DMS 273 (cell line): ENCODE data around the gene TRIM5.
"Not testable (repeated sequence)": the region's sequence is repeated elsewhere in the genome, so short reads cannot be mapped to it uniquely, and the experiment has no call there.

ENCODE experiments used
- DNase-seq: peaks from one replicate; lab custom pipeline; 2025; ENCODE audit not compliant: unreplicated experiment; lab: John Stamatoyannopoulos, UW

TRIM5 gene

DNA sequence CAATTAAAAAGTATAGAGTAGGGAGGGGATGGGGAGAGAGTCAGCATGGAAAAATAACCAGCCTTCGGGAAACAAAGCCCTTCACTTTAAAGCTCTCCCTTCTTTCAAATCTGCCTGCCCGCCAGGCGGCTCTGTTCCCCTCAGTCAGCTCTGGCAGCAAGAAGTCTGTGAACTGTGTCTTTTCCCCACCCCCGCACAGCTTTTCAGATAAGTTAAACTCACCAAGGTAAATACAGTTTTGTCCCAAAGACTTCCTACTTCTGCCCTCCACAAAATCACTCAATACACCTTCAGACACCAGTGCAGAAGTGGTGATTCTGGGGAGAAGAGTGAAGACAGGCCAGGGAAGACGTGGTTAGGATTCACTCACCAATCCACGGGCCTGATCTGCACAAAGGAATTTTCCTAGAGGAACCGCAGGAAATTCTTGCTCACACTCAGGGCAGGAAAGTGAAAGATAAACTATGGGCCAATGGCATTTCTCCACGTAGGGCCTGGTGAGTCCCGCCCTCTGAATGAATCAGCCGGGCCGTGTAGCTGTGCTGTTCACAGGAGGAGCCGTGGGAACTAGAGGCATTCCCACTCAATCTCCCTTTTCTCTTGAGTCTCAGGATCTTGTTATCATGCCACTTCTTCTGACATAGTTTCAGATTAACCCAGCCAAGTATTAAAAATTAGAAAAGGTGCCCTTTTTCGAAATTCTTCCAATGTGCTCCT lies at the start of gene TRIM5:
TRIM5 (minus strand) TSS at position 429 of the 717 bp plus-strand sequence. CDS start 4,897 bp downstream, outside the sequence.
- peak; percentile 61 for DNase-seq

GRCh38 chr11:5727691-5728090 lies 42.8 kb upstream of the TRIM5 start:
- no peak for DNase-seq

GRCh38 chr11:5726351-5726750 lies 41.5 kb upstream of the TRIM5 start:
- DNase-seq: no peak

- no peak for DNase-seq
These were observed 37.7 kb upstream of the TRIM5 start for GRCh38 chr11:5722622-5723021.

DNA sequence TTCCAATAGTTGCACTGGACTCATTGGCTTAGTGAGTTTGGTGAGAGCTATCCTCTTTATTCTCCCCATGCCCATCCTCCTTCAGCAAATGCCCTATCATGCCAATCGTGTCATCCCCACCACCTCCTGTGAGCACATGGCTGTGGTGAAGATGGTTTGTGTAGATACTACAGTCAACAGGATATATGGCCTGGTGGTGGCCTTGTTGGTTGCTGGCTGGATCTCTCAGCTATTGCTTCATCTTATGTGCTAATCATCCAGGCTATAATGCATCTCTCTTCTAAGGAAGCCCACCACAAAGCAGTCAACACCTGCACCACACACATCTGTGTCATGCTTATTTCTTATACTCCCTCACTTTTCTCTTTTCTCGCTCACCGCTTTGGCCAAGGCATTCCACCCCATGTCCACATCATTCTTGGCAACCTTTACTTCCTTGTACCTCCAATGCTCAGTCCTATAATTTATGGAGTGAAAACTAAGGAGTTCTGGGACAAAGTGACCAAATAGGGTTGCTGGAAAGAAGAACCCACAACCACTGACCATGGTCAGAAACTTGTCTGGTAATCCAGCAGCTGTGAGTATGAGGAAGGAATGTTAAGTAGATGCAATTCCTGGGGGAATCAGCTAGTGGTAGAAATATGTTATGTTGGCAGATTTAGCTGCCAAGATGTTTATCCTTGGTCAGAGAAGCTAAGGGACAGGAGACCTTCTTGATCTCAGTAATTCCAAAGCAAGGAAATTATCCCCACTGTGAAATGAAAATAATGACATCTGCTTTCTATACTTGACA lies 35.0 kb upstream of the TRIM5 start:
- no peak for DNase-seq

- DNase-seq: not testable (repeated sequence)
These were observed 31.6 kb upstream of the TRIM5 start for GRCh38 chr11:5716518-5716917.

- no peak for DNase-seq
These were observed 28.8 kb upstream of the TRIM5 start for GRCh38 chr11:5713695-5714094.

- DNase-seq: no peak
These were observed 27.6 kb upstream of the TRIM5 start for GRCh38 chr11:5712507-5712906.

- no peak for DNase-seq
These were observed 20.8 kb upstream of the TRIM5 start for GRCh38 chr11:5705688-5706087.

DNA sequence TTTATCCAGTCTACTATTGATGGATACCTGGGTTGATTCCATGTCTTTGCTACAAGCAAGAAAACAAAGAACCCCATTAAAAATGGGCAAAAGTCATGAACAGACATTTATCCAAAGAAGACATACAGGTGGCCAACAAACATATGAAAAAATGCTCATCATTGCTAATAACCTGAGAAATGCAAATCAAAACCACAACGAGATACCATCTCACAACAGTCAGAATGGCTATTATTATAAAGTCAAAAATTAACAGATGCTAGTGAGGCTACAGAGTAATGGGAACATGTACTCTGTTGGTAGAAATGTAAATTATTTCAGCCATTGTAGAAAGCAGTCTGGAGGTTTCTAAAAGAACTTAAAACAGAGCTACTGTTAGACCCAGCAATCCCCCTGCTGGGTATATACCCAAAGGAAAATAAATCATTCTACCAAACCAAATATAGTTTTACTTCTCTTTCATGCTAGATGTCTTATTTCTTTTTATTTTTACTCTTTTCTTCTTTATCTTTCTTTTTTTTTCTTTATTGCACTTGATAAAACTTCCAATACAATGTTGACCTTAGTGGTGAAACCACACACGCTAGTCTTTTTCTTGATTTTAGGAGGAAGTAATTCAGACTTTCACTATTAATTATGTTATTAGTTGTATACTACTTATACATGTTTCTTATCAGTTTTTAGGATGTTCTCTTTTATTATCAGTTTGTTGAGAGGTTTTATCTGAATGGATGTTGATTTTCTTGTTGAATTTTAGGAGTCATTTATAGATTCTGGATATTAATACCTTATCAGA lies 19.1 kb upstream of the TRIM5 start:
- DNase-seq: no peak

GRCh38 chr11:5701055-5701577 lies 16.2 kb upstream of the TRIM5 start:
- no peak for DNase-seq

- no peak for DNase-seq
These were observed 15.7 kb upstream of the TRIM5 start for GRCh38 chr11:5700421-5701054.

- no peak for DNase-seq
These were observed 13.4 kb upstream of the TRIM5 start for GRCh38 chr11:5698281-5698680.

DNA sequence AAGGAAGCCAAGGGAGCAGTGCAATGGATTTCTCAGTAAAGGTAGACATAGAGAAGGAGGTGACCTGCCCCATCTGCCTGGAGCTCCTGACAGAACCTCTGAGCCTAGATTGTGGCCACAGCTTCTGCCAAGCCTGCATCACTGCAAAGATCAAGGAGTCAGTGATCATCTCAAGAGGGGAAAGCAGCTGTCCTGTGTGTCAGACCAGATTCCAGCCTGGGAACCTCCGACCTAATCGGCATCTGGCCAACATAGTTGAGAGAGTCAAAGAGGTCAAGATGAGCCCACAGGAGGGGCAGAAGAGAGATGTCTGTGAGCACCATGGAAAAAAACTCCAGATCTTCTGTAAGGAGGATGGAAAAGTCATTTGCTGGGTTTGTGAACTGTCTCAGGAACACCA lies 11.3 kb upstream of the TRIM5 start:
- DNase-seq: no peak

GRCh38 chr11:5695580-5695979 lies 10.7 kb upstream of the TRIM5 start:
- DNase-seq: no peak

- no peak for DNase-seq
These were observed 9.8 kb upstream of the TRIM5 start for GRCh38 chr11:5694642-5695041.

GRCh38 chr11:5691964-5692361 lies 7.1 kb upstream of the TRIM5 start:
- DNase-seq: no peak

- not testable (repeated sequence) for DNase-seq
These were observed 6.5 kb upstream of the TRIM5 start for GRCh38 chr11:5691238-5691963.

DNA sequence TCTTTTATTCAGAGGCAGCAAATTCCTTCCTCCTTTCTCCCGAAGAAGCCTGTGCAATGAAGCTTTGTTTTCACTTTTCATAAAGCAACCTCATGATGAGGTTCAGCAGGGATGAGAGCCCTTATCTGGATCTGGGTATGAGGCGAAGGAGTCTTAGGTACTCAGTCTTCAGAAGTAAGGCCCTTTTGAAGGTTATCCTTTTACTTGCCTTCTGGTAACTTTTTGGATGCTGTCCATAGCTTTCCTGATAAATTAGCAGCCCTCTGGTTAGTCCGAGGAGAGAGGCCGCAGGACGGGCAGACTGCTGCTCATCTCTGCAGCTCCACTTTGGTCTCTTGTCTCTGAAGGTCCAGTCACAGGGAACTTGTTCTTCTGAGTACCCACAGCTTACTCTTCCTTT lies 5.9 kb upstream of the TRIM5 start:
- no peak for DNase-seq

DNA sequence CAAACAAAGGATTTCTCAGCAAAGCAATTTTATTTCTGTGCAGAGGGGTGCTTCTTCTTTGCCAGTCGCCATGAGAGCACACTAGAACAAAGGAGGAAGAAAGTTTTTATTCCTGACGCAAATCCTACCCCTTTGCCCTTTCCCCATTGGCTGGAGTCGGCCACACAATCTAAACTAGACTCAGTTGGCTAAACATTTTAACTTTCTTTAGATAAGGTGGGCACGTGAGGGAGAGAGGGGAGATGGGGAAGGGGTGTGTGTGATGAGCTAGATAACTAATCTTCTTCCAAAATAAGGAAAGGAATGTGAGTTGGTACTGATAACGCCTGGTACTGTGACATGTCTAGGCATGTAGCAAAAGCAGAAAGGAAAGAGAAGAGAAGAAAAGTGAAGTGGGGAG lies 5.3 kb upstream of the TRIM5 start:
- DNase-seq: no peak
